NT2/D1 (cell line): ENCODE results near the gene ELMO3.

Experiments
- DNase-seq: peaks from one replicate; pipeline ENCODE4 v3.0.0-alpha.2; 2011; ENCODE audit warnings: low read depth, low spot score
- H3K27me3 ChIP-seq: 2 replicates; pipeline ENCODE4 v1.6.0; 2011; ENCODE audit warnings: mild to moderate bottlenecking; ENCODE audit not compliant: insufficient read length, insufficient read depth
- H3K36me3 ChIP-seq: 2 replicates; pipeline ENCODE4 v1.6.1; 2011; ENCODE audit warnings: mild to moderate bottlenecking, low read length, mixed read lengths; ENCODE audit not compliant: insufficient read depth, insufficient read length
- H3K4me1 ChIP-seq: 2 replicates; pipeline ENCODE4 v1.5.1; 2011; ENCODE audit not compliant: insufficient read depth, insufficient read length
- H3K4me3 ChIP-seq: 2 replicates; pipeline ENCODE4 v1.5.1; 2011; ENCODE audit warnings: low read depth; ENCODE audit not compliant: insufficient read length
- H3K9ac ChIP-seq: 2 replicates; pipeline ENCODE4 v1.6.0; 2011; ENCODE audit warnings: low read depth; ENCODE audit not compliant: insufficient read length
- H3K9me3 ChIP-seq: 2 replicates; pipeline ENCODE4 v1.5.1; 2011; ENCODE audit warnings: mild to moderate bottlenecking, low read length; ENCODE audit not compliant: insufficient read depth
- SUZ12 ChIP-seq: IDR thresholded peaks from 2 replicates; pipeline ENCODE4 v1.6.1; 2011; ENCODE audit not compliant: insufficient read length, insufficient read depth; ENCODE audit errors: extremely low read depth
- YY1 ChIP-seq: IDR thresholded peaks from 2 replicates; pipeline ENCODE4 v1.6.1; 2011; ENCODE audit not compliant: insufficient read length, insufficient read depth
- ZNF274 ChIP-seq: IDR thresholded peaks from 2 replicates; pipeline ENCODE4 v1.6.1; 2011; ENCODE audit warnings: mild to moderate bottlenecking, low read depth, low read length

Gene ELMO3

DNA sequence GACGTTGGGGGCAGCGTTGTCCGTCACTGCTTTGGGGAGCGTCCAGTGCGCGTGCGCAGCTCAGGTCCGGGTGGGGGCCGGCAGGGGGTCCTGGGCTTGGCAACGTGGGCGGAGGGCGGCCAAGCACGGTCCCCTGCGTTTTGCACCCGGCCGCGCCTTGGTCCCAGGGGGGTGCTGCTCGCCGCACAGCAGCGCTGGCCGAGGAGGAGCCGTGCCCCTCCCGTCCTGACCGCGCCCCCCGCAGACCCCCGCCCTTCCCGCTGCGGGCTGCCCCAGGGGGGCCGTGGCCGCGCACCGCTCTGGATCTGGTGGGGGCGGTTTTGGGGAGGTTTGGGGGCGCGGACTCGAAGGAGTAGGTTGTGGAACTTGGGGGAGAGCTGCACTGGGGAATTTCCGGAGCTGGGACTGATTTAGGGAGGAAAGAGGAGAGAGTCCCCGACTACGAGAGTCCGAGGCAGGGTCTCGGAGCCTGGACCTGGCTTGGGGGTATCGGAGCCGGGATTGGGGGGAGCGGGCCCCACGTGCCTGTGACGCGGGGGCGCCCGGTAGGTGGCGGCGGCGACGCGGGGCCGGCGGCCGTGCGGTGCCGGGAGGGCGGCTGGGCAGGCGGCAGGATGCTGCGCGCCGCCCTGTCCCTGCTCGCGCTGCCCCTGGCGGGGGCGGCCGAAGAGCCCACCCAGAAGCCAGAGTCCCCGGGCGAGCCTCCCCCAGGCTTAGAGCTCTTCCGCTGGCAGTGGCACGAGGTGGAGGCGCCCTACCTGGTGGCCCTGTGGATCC lies 49.7 kb downstream of the ELMO3 start, which contains the start of gene SLC9A5:
SLC9A5 (plus strand) TSS at position 579 of the 777 bp plus-strand sequence; CDS start at position 615, 36 bp downstream.
- TF ChIP-seq ZNF274: no peak
- TF ChIP-seq SUZ12: no peak
- no peak for TF ChIP-seq YY1
- peaks cover 36% of the 10 kb centered on the region for H3K27me3 ChIP-seq
- no peaks in the 10 kb centered on the region for H3K9me3 ChIP-seq
- H3K4me1 ChIP-seq: peaks cover 34% of the 10 kb centered on the region
- H3K4me3 ChIP-seq: peak within 1 kb of the TSS; percentile 68
- peaks cover 3% of the 10 kb centered on the region for H3K36me3 ChIP-seq
- peak within 1 kb of the TSS; percentile 82 for H3K9ac ChIP-seq
- DNase-seq: no peak

DNA sequence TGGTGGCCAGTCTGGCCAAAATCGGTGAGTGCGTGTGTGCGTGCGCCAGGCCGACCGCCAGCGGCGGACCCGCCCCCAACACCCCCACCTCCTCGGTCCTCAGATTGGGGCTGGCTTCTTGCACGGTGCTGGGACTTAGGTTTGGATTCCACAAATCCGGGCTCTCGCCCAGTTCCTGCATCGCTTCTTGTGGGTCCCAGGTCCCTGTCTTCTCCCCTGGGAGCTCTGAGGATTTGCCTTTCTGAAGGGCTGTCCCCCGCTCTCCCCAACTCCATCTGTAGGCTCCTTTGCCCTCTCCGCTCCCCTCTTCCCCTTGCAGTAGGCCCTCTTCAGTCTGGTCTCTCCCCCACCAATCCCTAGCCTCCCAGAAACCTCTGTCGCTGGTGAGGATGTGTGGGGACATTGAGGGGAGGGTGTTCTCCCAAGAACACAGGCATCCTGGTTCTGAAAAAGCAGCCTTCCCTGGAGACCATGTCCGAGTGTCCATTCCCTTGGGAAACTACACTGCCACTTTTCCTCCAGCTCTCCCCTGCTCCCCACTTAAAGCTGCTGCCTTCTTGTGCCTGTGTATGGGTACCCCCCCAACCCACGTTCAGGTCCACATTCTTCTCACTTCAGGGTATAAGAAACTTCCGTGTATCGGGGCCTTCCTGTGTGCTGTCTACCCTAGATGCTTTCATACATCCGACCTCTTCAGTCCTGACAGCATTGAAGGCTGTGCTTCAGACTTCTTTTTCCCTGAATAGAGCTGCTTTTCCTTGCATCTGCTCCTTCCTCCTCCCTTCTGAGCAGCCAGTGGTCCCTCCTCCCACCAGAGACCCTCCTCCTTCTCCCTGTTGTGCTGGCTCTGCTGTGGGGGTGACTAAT lies 50.5 kb downstream of the ELMO3 start:
- peaks cover 3% of the 10 kb centered on the region for H3K36me3 ChIP-seq
- TF ChIP-seq ZNF274 (no peak), YY1 (no peak), SUZ12 (no peak)
- DNase-seq: no peak
- peaks cover 27% of the 10 kb centered on the region for H3K4me1 ChIP-seq
- peak overlapping the region; percentile 68 for H3K4me3 ChIP-seq
- no peaks in the 10 kb centered on the region for H3K9me3 ChIP-seq
- H3K27me3 ChIP-seq: peaks cover 36% of the 10 kb centered on the region
- peak overlapping the region; percentile 82 for H3K9ac ChIP-seq

DNA sequence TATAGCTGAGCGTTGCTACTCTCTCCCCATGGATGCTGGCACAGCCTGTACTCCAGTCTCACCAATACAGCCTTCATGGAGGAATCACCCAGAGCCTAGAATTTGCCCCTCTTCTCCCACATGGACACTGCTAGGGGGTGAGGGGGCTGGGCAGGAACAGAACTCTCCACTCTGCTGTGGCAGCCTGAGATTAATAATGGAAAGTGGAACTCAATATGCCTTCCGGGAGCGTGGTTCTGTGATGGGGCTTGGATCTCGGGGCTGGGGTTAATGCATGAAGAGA lies 51.1 kb downstream of the ELMO3 start:
- peaks cover 36% of the 10 kb centered on the region for H3K27me3 ChIP-seq
- peak overlapping the region; percentile 6 for H3K4me3 ChIP-seq
- H3K9ac ChIP-seq: peak overlapping the region; percentile 82
- DNase-seq: no peak
- TF ChIP-seq YY1: no peak
- no peak for TF ChIP-seq SUZ12
- TF ChIP-seq ZNF274: no peak
- H3K36me3 ChIP-seq: peaks cover 3% of the 10 kb centered on the region
- H3K9me3 ChIP-seq: no peaks in the 10 kb centered on the region
- peaks cover 21% of the 10 kb centered on the region for H3K4me1 ChIP-seq

DNA sequence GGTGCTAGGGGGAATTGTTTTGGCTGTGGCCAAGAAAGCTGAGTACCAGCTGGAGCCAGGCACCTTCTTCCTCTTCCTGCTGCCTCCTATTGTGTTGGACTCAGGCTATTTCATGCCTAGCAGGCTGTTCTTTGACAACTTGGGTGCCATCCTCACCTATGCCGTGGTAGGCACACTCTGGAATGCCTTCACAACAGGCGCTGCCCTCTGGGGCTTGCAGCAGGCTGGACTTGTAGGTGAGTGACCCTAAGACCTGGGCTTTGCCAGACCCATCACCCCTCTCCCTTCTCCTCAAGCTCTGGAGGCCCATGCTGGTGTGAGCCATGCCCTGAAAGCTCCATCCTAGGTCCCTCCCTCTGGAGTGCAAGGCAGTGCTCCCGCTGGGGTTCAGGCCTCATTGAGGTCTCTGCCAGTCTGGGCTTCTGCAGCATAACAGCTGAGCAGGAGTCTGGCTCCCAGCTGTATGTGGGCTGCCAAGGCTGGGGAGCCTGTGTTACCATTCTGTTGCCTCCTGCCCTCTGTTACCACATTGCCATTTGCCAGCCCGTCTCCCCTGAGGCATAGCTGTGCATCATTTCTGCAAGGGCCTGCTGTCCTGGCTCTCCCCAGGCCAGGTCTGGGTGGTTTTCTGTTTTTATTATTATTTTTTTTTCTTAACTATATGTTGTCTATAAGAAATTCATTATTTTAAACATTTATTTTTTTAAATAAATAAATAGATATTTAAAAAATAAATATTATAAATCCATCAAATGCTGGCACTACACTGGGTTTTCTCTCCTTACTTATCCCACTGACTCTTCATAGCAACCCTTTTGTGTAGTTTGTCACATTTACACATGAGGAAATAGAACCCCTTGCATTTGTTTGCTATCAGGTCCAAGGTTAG lies 53.9 kb downstream of the ELMO3 start:
- Histone ChIP-seq H3K9ac (no peak overlapping the region), H3K4me3 (no peak overlapping the region), H3K9me3 (no peaks in the 10 kb centered on the region), H3K27me3 (peaks cover 33% of the 10 kb centered on the region), H3K4me1 (peaks cover 14% of the 10 kb centered on the region), H3K36me3 (peaks cover 3% of the 10 kb centered on the region)
- TF ChIP-seq YY1 (no peak), ZNF274 (no peak), SUZ12 (no peak)
- no peak for DNase-seq
